Measurements from ENCODE around the gene BCHE.

GRCh38 chr3:165837801-165838200, 578 bp upstream of the BCHE start:
- TF ChIP-seq CTCF (IDR thresholded peaks at IDR 0.05): no peak
- no peak for TF ChIP-seq POLR2A (IDR thresholded peaks at IDR 0.05)

Data from thyroid gland (tissue), 4 donors.